Fibroblast of skin of left quadriceps (primary cell): ENCODE measurements around the gene ZEB2.

ENCODE experiments used
- DNase-seq, 2 experiments: peaks; one replicate each; pipeline ENCODE4 v3.0.0-alpha.2; 2013; ENCODE audit warnings: low read depth in 2 of 2

Gene ZEB2

GRCh38 chr2:144451443-144451842, 68.5 kb downstream of the ZEB2 start:
- no peak for DNase-seq

GRCh38 chr2:144449028-144449406, 70.9 kb downstream of the ZEB2 start:
- no peak for DNase-seq

GRCh38 chr2:144448389-144449027, 71.4 kb downstream of the ZEB2 start:
- DNase-seq = no peak

- DNase-seq = no peak
Measured at GRCh38 chr2:144447535-144447934, 72.4 kb downstream of the ZEB2 start.

- DNase-seq = no peak
Measured at GRCh38 chr2:144446136-144446535, 73.8 kb downstream of the ZEB2 start.

- no peak for DNase-seq
Measured at GRCh38 chr2:144445196-144445595, 74.7 kb downstream of the ZEB2 start.

GRCh38 chr2:144443837-144444817, 75.8 kb downstream of the ZEB2 start:
- no peak for DNase-seq

GRCh38 chr2:144441711-144442141, 78.2 kb downstream of the ZEB2 start:
- DNase-seq = no peak

- DNase-seq = no peak
Measured at GRCh38 chr2:144439993-144440392, 79.9 kb downstream of the ZEB2 start.

- no peak for DNase-seq
Measured at GRCh38 chr2:144438801-144439631, 80.9 kb downstream of the ZEB2 start.

- no peak for DNase-seq
Measured at GRCh38 chr2:144437636-144438035, 82.3 kb downstream of the ZEB2 start.

GRCh38 chr2:144434425-144435222, 85.3 kb downstream of the ZEB2 start:
- no peak for DNase-seq

GRCh38 chr2:144432921-144433320, 87.0 kb downstream of the ZEB2 start:
- no peak for DNase-seq

- no peak for DNase-seq
Measured at GRCh38 chr2:144431998-144432397, 87.9 kb downstream of the ZEB2 start.

GRCh38 chr2:144431392-144431783, 88.5 kb downstream of the ZEB2 start:
- DNase-seq = no peak

GRCh38 chr2:144430722-144431391, 89.1 kb downstream of the ZEB2 start:
- DNase-seq = peak; percentile 30 to 34

- no peak for DNase-seq
Measured at GRCh38 chr2:144429396-144430112, 90.4 kb downstream of the ZEB2 start.

- DNase-seq = peak; percentile 14
Measured at GRCh38 chr2:144426981-144427479, 92.9 kb downstream of the ZEB2 start.

GRCh38 chr2:144426355-144426754, 93.6 kb downstream of the ZEB2 start:
- no peak for DNase-seq
